ENCODE data around the gene SCAF4.

Gene SCAF4

GRCh38 chr21:31711326-31711725 lies 20.6 kb downstream of the SCAF4 start:
- DNase-seq (ENCODE audit: low read depth) = no peak
- TF ChIP-seq, protein P1, sequence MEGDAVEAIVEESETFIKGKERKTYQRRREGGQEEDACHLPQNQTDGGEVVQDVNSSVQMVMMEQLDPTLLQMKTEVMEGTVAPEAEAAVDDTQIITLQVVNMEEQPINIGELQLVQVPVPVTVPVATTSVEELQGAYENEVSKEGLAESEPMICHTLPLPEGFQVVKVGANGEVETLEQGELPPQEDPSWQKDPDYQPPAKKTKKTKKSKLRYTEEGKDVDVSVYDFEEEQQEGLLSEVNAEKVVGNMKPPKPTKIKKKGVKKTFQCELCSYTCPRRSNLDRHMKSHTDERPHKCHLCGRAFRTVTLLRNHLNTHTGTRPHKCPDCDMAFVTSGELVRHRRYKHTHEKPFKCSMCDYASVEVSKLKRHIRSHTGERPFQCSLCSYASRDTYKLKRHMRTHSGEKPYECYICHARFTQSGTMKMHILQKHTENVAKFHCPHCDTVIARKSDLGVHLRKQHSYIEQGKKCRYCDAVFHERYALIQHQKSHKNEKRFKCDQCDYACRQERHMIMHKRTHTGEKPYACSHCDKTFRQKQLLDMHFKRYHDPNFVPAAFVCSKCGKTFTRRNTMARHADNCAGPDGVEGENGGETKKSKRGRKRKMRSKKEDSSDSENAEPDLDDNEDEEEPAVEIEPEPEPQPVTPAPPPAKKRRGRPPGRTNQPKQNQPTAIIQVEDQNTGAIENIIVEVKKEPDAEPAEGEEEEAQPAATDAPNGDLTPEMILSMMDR (IDR thresholded peaks at IDR 0.05; ENCODE audit: control insufficient read depth, insufficient read depth, low read depth, low read length, missing control alignments) = no peak
- H3K4me3 ChIP-seq (ENCODE audit: control insufficient read depth, low read depth, low read length) = no peak overlapping the region

- DNase-seq (ENCODE audit: low read depth) = peak; percentile 23
- TF ChIP-seq, protein P1 (IDR thresholded peaks at IDR 0.05; ENCODE audit: control insufficient read depth, insufficient read depth, low read depth, low read length, missing control alignments) = no peak
Observed at GRCh38 chr21:31710586-31710985, 21.3 kb downstream of the SCAF4 start.

GRCh38 chr21:31708541-31708940 lies 23.4 kb downstream of the SCAF4 start:
- TF ChIP-seq, protein P1 (IDR thresholded peaks at IDR 0.05; ENCODE audit: control insufficient read depth, insufficient read depth, low read depth, low read length, missing control alignments) = no peak
- H3K4me3 ChIP-seq (ENCODE audit: control insufficient read depth, low read depth, low read length) = no peak overlapping the region
- no peak for DNase-seq (ENCODE audit: low read depth)

More at GRCh38 chr21:31710586-31710985, 21.3 kb downstream of the SCAF4 start:
- H3K4me3 ChIP-seq (ENCODE audit: control insufficient read depth, low read depth, low read length) = no peak overlapping the region

GRCh38 chr21:31707499-31707898 lies 24.4 kb downstream of the SCAF4 start:
- TF ChIP-seq, protein P1 (IDR thresholded peaks at IDR 0.05; ENCODE audit: control insufficient read depth, insufficient read depth, low read depth, low read length, missing control alignments) = no peak
- DNase-seq (ENCODE audit: low read depth) = no peak
- H3K4me3 ChIP-seq (ENCODE audit: control insufficient read depth, low read depth, low read length) = no peak overlapping the region

DNA sequence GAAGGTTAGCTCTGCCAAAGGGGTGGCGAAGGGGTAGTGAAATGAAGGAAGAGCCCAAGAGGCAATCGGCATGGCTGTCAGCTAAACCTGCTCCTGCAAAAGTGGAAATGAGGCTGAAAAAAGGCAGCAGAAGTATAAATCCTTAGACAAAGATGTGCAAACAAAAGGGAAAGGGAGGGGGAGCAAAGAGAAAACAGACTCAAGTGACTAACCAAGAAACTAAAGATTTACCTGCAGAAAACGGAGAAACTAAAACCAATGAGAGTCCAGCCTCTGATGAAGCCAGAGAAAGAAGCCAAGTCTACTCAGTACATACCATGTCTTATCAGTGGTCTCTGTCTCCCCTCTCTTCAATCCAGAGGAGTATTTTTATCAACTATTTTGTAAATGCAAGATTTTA lies 25.4 kb downstream of the SCAF4 start:
- TF ChIP-seq, protein P1 (IDR thresholded peaks at IDR 0.05; ENCODE audit: control insufficient read depth, insufficient read depth, low read depth, low read length, missing control alignments) = no peak
- no peak overlapping the region for H3K4me3 ChIP-seq (ENCODE audit: control insufficient read depth, low read depth, low read length)

DNA sequence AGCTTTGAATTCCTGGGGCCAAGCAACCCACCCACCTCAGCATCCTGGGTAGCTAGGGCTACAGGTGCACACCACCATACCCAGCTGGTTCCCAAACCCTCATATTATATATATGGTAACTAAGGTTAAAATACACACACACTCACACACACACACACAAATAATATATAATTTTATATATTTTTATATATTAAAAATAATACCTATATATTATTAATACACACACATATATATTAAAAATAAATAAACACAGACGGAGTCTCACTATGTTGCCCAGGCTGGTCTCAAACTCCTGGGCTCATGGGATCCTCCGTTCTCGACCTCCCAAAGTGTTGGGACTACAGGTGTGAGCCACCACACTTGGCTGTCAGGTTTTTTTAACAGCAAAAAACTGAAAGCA lies 31.9 kb downstream of the SCAF4 start:
- H3K4me3 ChIP-seq (ENCODE audit: control insufficient read depth, low read depth, low read length) = no peak overlapping the region
- DNase-seq (ENCODE audit: low read depth) = no peak
- TF ChIP-seq, protein P1 (IDR thresholded peaks at IDR 0.05; ENCODE audit: control insufficient read depth, insufficient read depth, low read depth, low read length, missing control alignments) = no peak

More for the DNA sequence above, 25.4 kb downstream of the SCAF4 start:
- no peak for DNase-seq (ENCODE audit: low read depth)

- DNase-seq (ENCODE audit: low read depth) = no peak
- no peak overlapping the region for H3K4me3 ChIP-seq (ENCODE audit: control insufficient read depth, low read depth, low read length)
- TF ChIP-seq, protein P1 (IDR thresholded peaks at IDR 0.05; ENCODE audit: control insufficient read depth, insufficient read depth, low read depth, low read length, missing control alignments) = no peak
Observed at GRCh38 chr21:31698461-31698860, 33.5 kb downstream of the SCAF4 start.

All from AG09309 (cell line).